Measurements from ENCODE around the gene PRKCZ.
"Not testable (repeated sequence)": the region's sequence is repeated elsewhere in the genome, so short reads cannot be mapped to it uniquely, and the experiment has no call there.

PRKCZ gene

GRCh38 chr1:2090216-2090890 lies 40.1 kb downstream of the PRKCZ start:
- DNase-seq = no peak

GRCh38 chr1:2091611-2092604 lies 41.7 kb downstream of the PRKCZ start:
- peak; percentile 71 to 75 for DNase-seq

DNA sequence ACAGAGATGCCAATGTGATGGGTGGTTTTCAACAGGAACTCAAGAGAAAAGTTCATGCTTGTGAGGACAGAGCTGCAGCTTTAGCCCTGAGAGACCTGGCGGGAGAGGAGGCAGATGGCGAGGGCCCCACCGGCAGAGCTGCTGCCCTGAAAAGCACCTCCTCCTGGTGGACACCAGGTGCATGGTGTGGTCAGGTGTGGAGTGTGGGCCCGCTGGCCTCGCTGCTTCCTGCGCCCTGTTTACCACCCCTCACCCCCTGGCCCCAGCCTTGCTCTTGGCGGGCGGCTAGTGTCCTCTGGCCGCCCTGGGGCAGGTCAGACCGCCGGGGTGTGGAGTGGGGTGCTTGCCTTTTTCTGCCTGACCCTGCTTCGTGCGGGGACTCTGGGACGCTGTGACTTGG lies 42.8 kb downstream of the PRKCZ start:
- no peak for DNase-seq

GRCh38 chr1:2093636-2094035 lies 43.4 kb downstream of the PRKCZ start:
- no peak for DNase-seq

GRCh38 chr1:2094269-2095158 lies 44.3 kb downstream of the PRKCZ start:
- not testable (repeated sequence) for DNase-seq

DNA sequence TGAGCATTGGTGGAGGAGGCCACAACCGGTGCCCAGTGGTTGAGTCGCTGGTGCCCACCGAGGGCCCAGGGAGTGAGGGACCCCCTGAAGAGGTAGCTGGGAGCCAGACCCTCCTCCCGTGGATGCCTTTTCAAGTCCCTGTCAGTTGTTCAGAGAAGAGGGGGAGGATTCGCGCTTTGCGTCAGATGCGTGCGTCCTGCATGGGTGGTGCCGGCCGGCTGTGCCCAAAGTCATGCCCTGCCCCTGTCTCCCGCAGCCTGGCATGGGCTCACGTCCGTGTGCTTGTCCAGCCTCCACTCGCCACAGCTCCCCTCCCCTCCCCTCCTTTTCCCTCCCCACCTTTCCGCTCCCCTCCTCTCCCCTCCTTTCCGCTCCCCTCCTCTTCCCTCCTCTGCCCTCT lies 45.2 kb downstream of the PRKCZ start:
- DNase-seq = no peak

DNA sequence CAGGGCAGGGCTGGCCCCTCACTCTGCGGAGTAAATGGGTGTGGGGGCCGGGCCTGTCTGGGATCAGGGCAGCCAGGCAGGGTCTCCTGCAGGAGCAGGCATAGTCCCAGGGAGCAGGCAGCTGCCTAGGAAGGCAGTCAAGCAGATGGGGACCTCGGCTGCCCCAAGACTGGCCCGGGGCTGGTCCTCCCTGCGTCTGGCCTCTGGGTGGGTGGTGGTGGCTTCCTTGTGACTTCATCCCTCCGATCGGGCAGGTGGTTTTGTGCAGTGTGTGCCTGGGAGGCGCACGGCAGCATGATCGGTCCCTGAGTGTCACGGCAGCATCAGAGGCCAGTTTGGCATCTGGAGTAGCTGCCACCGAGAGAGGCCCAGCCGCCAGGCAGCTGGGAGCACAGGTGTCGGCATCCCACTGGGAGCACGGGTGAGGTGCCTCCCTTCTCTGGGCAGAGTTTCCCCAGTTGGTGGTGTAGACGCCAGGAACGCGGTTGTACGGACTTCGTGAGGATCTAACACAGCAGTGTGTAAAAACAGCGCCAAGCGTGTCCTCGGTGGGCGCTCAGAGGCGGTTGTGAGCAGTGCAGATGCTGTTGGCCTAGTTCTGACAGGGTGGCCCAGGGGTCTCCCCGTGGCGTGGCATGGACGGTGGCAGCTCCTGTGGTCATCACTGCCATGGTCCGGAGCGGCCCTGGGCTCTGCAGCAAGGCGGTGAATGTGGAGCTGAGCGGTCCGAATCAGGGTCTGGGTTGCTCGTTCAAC lies 45.9 kb downstream of the PRKCZ start:
- no peak for DNase-seq

- DNase-seq = no peak
These were observed 47.4 kb downstream of the PRKCZ start for GRCh38 chr1:2097386-2098300.

DNA sequence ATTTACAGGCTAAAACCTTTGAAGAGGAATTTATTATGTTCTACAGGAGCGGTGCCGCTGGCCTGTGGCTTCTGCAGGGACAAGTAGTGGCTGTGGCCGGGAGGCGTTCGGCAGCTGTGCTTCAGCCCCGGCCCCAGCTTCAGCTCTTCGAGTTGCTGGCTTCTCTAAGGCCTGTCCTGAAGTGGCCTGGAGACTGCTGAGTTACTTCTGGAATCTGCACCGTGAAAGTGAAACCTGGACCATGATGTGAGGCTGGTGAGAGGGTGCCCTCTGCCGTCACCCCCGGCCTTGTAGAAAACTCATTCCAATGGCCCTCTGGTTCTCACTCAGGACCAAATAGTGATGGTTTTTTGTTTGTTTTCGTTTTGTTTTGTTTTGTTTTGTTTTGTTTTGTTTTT lies 48.1 kb downstream of the PRKCZ start:
- DNase-seq = no peak

DNA sequence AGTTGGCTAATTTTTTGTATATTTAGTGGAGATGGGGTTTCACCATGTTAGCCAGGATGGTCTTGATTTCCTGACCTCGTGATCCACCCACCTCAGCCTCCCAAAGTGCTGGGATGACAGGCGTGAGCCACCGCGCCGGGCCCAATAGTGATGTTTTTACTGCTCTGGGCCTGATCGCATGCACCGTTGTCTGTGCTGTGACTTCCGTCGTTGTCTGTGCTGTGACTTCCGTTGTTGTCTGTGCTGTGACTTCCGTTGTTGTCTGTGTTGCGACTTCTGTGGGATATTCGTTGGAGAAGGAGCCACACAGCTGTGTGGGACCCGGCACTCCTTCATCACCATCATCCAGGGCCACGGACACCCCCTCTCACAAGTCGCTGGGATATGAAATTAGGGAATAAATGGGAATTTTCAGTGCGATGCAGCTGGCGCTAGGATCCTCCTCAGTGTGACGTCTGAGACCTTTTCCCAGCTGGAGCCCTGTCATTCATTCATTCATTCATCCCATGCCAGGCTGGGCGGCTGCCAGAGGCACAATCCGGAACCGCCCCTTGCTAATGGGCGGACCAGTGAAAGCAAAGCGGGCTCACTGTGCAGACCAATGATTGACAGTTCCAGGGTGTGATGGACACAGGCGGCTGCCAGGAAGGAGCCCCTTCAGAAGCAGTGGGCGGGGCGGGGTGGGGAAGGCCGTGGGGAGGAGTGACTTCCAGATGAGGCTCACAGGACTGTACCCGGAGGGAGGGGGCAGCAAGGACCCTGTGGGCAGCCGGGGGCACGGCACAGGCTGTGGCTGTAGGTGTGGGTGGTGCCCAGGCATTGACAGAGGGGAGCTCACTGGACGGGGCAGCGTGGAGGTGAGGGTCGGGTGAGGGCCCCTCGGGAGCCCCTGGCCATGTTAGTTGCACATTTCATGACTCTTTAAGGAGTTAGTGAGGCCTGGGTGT lies 48.9 kb downstream of the PRKCZ start:
- no peak for DNase-seq

GRCh38 chr1:2099886-2100779 lies 49.9 kb downstream of the PRKCZ start:
- no peak for DNase-seq

DNA sequence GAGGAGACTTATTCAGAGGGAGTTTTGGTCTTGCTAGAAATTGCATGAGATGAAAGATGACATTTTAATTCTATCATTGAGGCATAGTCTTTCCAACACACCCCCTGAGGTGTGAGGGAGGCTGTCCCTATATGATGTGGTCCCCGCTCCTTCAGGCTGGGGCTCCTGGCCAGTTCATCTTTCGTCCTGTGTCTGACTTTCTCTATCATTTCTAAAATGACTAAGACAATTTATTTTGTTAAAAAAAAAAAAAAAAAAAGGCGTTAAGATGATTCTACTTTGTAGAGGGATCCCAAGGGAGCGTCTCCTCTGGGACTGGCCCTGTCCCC lies 50.5 kb downstream of the PRKCZ start:
- DNase-seq = no peak

DNA sequence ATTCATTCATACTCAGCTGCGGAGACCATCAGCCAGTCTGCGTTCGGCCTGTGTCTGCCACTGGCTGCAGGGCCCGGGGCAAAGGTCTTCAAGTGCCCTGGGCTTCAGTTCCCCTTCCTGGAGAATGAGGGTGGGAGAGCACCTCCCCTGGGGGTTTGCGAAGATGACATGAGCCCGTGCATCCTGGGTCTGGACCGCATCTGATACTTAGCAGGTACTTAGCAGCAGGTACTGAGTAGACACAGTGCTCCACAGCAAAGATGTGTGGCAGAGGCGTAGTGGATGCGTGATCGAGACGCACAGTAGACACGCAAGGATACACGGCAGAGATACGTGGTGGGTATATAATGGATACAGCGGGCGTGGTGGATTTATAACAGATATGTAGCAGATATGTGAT lies 51.3 kb downstream of the PRKCZ start:
- no peak for DNase-seq

GRCh38 chr1:2101946-2102345 lies 51.7 kb downstream of the PRKCZ start:
- no peak for DNase-seq

DNA sequence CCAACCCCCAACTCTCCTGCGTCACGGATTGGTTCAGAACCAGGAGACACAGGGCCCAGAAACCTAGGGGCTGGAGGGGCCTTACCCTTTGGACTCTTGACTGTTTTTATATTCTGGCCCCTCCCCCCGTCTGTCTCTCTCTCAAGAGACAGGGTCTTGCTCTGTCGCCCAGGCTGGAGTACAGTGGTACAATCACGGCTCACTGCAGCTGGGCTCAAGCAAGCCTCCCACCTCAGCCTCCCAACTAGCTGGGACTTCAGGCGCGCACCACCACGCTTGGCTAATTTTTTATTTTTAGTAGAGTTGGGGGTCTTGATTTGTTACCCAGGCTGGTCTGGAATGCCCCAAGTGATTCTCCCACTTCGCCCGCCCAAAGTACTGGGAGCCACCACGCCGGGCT lies 52.5 kb downstream of the PRKCZ start:
- DNase-seq = no peak

- DNase-seq = no peak
These were observed 53.2 kb downstream of the PRKCZ start for GRCh38 chr1:2103266-2103900.

GRCh38 chr1:2103901-2104590 lies 53.8 kb downstream of the PRKCZ start:
- DNase-seq = no peak

All from activated T-cell treated with anti-CD3 and anti-CD28 coated beads, Interleukin-2, amount 50 U/mL, for 48 hours (primary cell).